GM12874 (cell line): ENCODE data around the gene IQCM.

Experiments used
- CTCF ChIP-seq: IDR thresholded peaks from 2 replicates; pipeline ENCODE4 v1.5.1; 2011; ENCODE audit warnings: low read depth, mild to moderate bottlenecking, control low read depth, low read length, moderate library complexity; ENCODE audit not compliant: insufficient read depth

Gene IQCM

GRCh38 chr4:149493492-149493891 is 322.2 kb downstream of the IQCM start:
- TF ChIP-seq CTCF, result no peak

- no peak for TF ChIP-seq CTCF
Measured at GRCh38 chr4:149489321-149489720, 326.3 kb downstream of the IQCM start.

GRCh38 chr4:149486861-149487260 is 328.8 kb downstream of the IQCM start:
- TF ChIP-seq CTCF, result no peak

- TF ChIP-seq CTCF, result no peak
Measured at GRCh38 chr4:149466446-149466845, 349.2 kb downstream of the IQCM start.

GRCh38 chr4:149465955-149466354 is 349.7 kb downstream of the IQCM start:
- no peak for TF ChIP-seq CTCF

GRCh38 chr4:149443537-149443936 is 372.1 kb downstream of the IQCM start:
- no peak for TF ChIP-seq CTCF

GRCh38 chr4:149441338-149441737 is 374.3 kb downstream of the IQCM start:
- TF ChIP-seq CTCF, result no peak

GRCh38 chr4:149426461-149426860 is 389.2 kb downstream of the IQCM start:
- no peak for TF ChIP-seq CTCF
